ENCODE data around the gene PTP4A2. TPM values are rescaled to one million over a fixed set of nuclear protein-coding genes. Genes with fewer than 3 reads are reported as not detected.
A peak's percentile ranks its signal among the peaks of the same experiment; 100 is the strongest.

PTP4A2 gene
- total and polyA plus RNA-seq, 10 of the 15 experiments (the other 5 are each of a cell fraction or from before 2014, with no cell fraction given), result 180 to 909 (median 375) TPM

DNA sequence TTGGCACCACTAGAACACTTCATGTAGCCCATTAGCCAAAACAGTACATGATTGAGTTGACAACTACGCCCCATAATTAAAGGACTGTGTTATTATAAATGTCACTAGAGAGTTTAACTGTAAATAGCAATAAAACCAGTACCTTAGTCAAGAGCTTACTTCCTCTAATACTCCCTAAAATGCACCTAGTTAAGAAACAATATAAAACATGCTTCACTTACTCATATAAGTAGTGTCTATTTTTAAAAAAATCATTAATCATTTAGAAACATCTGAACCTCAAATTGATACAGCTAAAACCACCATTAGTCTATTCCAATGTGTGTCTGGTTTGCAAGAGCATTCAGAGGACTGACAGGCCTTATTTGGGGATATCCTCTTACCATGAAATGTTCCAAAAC is 25.3 kb downstream of the PTP4A2 start (continued):
- TF ChIP-seq, protein P1, sequence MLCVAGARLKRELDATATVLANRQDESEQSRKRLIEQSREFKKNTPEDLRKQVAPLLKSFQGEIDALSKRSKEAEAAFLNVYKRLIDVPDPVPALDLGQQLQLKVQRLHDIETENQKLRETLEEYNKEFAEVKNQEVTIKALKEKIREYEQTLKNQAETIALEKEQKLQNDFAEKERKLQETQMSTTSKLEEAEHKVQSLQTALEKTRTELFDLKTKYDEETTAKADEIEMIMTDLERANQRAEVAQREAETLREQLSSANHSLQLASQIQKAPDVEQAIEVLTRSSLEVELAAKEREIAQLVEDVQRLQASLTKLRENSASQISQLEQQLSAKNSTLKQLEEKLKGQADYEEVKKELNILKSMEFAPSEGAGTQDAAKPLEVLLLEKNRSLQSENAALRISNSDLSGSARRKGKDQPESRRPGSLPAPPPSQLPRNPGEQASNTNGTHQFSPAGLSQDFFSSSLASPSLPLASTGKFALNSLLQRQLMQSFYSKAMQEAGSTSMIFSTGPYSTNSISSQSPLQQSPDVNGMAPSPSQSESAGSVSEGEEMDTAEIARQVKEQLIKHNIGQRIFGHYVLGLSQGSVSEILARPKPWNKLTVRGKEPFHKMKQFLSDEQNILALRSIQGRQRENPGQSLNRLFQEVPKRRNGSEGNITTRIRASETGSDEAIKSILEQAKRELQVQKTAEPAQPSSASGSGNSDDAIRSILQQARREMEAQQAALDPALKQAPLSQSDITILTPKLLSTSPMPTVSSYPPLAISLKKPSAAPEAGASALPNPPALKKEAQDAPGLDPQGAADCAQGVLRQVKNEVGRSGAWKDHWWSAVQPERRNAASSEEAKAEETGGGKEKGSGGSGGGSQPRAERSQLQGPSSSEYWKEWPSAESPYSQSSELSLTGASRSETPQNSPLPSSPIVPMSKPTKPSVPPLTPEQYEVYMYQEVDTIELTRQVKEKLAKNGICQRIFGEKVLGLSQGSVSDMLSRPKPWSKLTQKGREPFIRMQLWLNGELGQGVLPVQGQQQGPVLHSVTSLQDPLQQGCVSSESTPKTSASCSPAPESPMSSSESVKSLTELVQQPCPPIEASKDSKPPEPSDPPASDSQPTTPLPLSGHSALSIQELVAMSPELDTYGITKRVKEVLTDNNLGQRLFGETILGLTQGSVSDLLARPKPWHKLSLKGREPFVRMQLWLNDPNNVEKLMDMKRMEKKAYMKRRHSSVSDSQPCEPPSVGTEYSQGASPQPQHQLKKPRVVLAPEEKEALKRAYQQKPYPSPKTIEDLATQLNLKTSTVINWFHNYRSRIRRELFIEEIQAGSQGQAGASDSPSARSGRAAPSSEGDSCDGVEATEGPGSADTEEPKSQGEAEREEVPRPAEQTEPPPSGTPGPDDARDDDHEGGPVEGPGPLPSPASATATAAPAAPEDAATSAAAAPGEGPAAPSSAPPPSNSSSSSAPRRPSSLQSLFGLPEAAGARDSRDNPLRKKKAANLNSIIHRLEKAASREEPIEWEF (IDR thresholded peaks at IDR 0.05; ENCODE audit: insufficient replicate concordance, low read depth, low read length), result no peak
- TF ChIP-seq CBX3 (IDR thresholded peaks at IDR 0.05; ENCODE audit: borderline replicate concordance, low read depth) (no peak), EED (IDR thresholded peaks at IDR 0.05; ENCODE audit: low read depth) (peak; percentile 50; the same call in 1 of the 2 replicates), STAT3 (IDR thresholded peaks at IDR 0.05; ENCODE audit: low read depth, low read length) (no peak), IRF4 (IDR thresholded peaks at IDR 0.05; ENCODE audit: low read depth, low read length) (peak; percentile 56; the same call in 1 of the 2 replicates)
- TF ChIP-seq, protein P2, sequence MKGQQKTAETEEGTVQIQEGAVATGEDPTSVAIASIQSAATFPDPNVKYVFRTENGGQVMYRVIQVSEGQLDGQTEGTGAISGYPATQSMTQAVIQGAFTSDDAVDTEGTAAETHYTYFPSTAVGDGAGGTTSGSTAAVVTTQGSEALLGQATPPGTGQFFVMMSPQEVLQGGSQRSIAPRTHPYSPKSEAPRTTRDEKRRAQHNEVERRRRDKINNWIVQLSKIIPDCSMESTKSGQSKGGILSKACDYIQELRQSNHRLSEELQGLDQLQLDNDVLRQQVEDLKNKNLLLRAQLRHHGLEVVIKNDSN (IDR thresholded peaks at IDR 0.05; ENCODE audit: borderline replicate concordance, extremely low read length, insufficient read depth, low read depth, low read length), result no peak
- TF ChIP-seq, protein P3, sequence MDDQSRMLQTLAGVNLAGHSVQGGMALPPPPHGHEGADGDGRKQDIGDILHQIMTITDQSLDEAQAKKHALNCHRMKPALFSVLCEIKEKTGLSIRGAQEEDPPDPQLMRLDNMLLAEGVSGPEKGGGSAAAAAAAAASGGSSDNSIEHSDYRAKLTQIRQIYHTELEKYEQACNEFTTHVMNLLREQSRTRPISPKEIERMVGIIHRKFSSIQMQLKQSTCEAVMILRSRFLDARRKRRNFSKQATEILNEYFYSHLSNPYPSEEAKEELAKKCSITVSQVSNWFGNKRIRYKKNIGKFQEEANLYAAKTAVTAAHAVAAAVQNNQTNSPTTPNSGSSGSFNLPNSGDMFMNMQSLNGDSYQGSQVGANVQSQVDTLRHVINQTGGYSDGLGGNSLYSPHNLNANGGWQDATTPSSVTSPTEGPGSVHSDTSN (IDR thresholded peaks at IDR 0.05; ENCODE audit: insufficient replicate concordance, low read depth, low read length), result no peak
- TF ChIP-seq, protein P4, sequence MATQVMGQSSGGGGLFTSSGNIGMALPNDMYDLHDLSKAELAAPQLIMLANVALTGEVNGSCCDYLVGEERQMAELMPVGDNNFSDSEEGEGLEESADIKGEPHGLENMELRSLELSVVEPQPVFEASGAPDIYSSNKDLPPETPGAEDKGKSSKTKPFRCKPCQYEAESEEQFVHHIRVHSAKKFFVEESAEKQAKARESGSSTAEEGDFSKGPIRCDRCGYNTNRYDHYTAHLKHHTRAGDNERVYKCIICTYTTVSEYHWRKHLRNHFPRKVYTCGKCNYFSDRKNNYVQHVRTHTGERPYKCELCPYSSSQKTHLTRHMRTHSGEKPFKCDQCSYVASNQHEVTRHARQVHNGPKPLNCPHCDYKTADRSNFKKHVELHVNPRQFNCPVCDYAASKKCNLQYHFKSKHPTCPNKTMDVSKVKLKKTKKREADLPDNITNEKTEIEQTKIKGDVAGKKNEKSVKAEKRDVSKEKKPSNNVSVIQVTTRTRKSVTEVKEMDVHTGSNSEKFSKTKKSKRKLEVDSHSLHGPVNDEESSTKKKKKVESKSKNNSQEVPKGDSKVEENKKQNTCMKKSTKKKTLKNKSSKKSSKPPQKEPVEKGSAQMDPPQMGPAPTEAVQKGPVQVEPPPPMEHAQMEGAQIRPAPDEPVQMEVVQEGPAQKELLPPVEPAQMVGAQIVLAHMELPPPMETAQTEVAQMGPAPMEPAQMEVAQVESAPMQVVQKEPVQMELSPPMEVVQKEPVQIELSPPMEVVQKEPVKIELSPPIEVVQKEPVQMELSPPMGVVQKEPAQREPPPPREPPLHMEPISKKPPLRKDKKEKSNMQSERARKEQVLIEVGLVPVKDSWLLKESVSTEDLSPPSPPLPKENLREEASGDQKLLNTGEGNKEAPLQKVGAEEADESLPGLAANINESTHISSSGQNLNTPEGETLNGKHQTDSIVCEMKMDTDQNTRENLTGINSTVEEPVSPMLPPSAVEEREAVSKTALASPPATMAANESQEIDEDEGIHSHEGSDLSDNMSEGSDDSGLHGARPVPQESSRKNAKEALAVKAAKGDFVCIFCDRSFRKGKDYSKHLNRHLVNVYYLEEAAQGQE (IDR thresholded peaks at IDR 0.05; ENCODE audit: low read depth, low read length), result no peak
- TF ChIP-seq, protein P5, sequence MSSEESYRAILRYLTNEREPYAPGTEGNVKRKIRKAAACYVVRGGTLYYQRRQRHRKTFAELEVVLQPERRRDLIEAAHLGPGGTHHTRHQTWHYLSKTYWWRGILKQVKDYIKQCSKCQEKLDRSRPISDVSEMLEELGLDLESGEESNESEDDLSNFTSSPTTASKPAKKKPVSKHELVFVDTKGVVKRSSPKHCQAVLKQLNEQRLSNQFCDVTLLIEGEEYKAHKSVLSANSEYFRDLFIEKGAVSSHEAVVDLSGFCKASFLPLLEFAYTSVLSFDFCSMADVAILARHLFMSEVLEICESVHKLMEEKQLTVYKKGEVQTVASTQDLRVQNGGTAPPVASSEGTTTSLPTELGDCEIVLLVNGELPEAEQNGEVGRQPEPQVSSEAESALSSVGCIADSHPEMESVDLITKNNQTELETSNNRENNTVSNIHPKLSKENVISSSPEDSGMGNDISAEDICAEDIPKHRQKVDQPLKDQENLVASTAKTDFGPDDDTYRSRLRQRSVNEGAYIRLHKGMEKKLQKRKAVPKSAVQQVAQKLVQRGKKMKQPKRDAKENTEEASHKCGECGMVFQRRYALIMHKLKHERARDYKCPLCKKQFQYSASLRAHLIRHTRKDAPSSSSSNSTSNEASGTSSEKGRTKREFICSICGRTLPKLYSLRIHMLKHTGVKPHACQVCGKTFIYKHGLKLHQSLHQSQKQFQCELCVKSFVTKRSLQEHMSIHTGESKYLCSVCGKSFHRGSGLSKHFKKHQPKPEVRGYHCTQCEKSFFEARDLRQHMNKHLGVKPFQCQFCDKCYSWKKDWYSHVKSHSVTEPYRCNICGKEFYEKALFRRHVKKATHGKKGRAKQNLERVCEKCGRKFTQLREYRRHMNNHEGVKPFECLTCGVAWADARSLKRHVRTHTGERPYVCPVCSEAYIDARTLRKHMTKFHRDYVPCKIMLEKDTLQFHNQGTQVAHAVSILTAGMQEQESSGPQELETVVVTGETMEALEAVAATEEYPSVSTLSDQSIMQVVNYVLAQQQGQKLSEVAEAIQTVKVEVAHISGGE (CRISPR knock-in tag; IDR thresholded peaks at IDR 0.05), result no peak
- TF ChIP-seq, protein P6, sequence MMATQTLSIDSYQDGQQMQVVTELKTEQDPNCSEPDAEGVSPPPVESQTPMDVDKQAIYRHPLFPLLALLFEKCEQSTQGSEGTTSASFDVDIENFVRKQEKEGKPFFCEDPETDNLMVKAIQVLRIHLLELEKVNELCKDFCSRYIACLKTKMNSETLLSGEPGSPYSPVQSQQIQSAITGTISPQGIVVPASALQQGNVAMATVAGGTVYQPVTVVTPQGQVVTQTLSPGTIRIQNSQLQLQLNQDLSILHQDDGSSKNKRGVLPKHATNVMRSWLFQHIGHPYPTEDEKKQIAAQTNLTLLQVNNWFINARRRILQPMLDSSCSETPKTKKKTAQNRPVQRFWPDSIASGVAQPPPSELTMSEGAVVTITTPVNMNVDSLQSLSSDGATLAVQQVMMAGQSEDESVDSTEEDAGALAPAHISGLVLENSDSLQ (IDR thresholded peaks at IDR 0.05), result peak; percentile 83

All from GM12878 (cell line).